Cardiac fibroblast (primary cell): Measurements from ENCODE around the gene KCTD18.

ENCODE experiments used
- DNase-seq, 2 donors: peaks; one replicate each; pipeline versions ENCODE4 v3.0.0 to v3.0.0-alpha.2; 2010; ENCODE audit warnings: low read depth in 2 of 2
- H3K4me3 ChIP-seq, 2 donors: replicated peaks in 1 of 2; 1 replicate in 1 of 2; 2 replicates in 1 of 2; pipeline ENCODE4 v1.5.1; 2011; ENCODE audit warnings: low read depth in 2 of 2, low read length in 2 of 2, mild to moderate bottlenecking in 2 of 2, moderate library complexity in 1 of 2
- CTCF ChIP-seq: IDR thresholded peaks from one replicate; pipeline ENCODE4 v1.5.1; 2011; ENCODE audit warnings: low read depth, mild to moderate bottlenecking, low read length, inconsistent platforms

Gene KCTD18

GRCh38 chr2:200453142-200453852 is 56.6 kb downstream of the KCTD18 start:
- no peak overlapping the region for H3K4me3 ChIP-seq
- TF ChIP-seq CTCF: no peak
- no peak for DNase-seq

GRCh38 chr2:200452377-200452776 is 57.5 kb downstream of the KCTD18 start:
- no peak for DNase-seq
- no peak overlapping the region for H3K4me3 ChIP-seq

GRCh38 chr2:200451511-200451910 is 58.4 kb downstream of the KCTD18 start:
- H3K4me3 ChIP-seq: no peak overlapping the region
- DNase-seq: no peak
- no peak for TF ChIP-seq CTCF

More at GRCh38 chr2:200452377-200452776, 57.5 kb downstream of the KCTD18 start:
- TF ChIP-seq CTCF: no peak

- no peak for TF ChIP-seq CTCF
- no peak for DNase-seq
- no peak overlapping the region for H3K4me3 ChIP-seq
Observed at GRCh38 chr2:200450288-200450687, 59.6 kb downstream of the KCTD18 start.

- TF ChIP-seq CTCF: no peak
- no peak for DNase-seq
- H3K4me3 ChIP-seq: no peak overlapping the region
Observed at GRCh38 chr2:200449149-200449548, 60.7 kb downstream of the KCTD18 start.

GRCh38 chr2:200448455-200448854 is 61.4 kb downstream of the KCTD18 start:
- no peak for DNase-seq
- H3K4me3 ChIP-seq: no peak overlapping the region
- TF ChIP-seq CTCF: no peak
